HG03432 (cell line): ENCODE measurements around the gene RNF225.
"Not testable (repeated sequence)": the region's sequence is repeated elsewhere in the genome, so short reads cannot be mapped to it uniquely, and the experiment has no call there.

Source experiments
- ATAC-seq: cut with Tn5 transposase; IDR thresholded peaks from one replicate; pipeline ENCODE4 v1.9.1; 2021; ENCODE audit warnings: mild to moderate bottlenecking, moderate library complexity; ENCODE audit not compliant: unreplicated experiment

RNF225 gene

DNA sequence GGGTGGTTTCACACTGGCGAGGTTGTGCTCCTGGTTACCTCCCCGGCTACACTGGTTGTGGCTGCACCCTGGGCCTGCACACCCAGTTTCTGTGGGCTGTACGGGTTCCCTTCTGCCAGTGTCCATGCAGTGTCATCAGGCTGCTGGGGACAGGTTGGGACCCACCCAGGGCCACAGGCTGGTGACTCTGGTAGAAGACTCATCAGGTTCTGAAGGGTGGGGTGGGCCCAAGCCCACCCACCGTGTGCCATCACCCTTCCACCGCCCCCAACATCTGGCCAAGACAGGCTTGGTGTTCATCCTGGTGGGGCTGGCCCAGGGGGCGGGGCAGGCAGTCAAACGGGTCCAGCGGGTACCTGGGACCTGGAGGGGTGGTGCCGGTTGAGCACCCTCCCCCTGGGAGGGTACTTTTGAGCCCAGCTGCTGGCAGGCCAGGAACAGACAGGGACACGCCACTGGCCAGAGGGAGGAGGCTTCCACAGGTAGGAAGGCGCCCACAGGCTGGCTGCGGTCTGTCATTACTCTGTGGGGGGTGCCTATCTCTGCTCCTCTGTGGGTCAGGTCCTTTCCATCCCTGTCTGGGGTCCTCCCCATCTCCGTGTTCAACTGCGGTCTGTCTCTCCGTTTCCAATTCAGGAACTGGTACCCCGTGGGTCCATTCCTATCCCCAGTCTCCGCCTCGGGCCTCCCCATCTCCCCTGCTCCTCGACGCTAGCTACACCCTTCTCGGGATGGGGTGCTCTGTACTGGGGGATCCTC, at the start of gene RNF225:
RNF225 (plus strand) TSS at position 437 of the 759 bp plus-strand sequence. CDS start 434 bp downstream, outside the sequence.
- no peak for ATAC-seq

DNA sequence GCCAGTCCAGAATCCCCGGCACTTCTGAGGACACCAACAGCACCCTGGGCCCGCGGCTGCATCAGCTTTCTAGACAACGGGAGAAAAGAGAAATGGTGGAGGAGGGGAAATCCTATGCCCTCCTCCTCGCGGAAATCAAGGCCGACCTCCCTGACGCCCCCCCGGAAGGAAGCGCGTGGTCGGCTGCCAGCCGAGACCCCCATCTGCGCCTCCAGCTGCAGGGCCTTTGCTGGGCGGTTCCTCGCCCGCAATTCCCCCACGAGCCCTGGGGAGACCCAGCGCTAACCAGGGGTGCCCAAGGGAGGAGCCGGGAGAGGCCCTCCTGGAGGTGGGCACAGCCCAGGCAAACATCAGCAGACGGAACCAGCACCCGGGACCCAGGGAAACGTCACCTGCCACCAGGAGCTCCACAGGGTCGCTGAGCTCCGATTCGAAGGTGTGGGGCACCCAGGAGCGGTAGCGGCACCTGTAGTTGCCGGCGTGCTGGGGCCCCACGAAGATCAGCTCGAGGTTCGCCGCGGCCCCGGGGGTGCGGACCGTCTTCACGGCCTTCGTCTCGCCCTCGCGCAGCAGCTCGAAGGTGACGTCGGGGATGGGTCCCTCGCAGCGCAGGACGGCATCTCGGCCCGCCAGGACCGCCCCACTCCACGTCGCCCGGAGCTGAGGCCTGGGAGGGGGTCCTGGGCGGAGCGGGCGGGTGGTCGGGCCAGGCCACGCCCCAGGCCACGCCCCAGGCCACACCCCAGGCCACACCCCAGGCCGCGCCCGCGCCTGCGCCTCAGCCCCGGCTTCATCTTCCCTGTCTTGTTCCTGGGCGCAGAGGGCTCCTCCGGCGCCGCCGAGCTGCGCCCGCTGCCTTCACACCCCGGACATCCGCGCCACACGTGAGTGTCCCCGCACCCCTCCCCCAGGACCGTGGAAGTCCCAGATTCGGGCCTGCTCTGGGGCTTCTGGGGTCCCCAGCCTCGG, 48.2 kb upstream of the RNF225 start:
- peak; percentile 90 for ATAC-seq

DNA sequence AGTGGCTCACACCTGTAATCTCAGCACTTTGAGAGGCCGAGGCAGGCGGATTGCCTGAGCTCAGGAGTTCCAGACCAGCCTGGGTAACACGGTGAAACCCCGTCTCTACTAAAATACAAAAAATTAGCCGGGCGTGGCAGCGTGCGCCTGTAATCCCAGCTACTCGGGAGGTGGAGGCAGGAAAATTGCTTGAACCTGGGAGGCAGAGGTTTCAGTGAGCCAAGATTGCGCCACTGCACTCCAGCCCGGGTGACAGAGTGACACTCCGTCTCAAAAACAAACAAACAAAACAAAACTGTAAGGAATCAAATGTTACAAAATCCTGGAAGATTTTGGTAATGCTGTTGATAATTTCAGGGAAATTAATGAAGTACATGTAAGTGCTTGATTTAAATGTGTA, 47.4 kb upstream of the RNF225 start:
- not testable (repeated sequence) for ATAC-seq

DNA sequence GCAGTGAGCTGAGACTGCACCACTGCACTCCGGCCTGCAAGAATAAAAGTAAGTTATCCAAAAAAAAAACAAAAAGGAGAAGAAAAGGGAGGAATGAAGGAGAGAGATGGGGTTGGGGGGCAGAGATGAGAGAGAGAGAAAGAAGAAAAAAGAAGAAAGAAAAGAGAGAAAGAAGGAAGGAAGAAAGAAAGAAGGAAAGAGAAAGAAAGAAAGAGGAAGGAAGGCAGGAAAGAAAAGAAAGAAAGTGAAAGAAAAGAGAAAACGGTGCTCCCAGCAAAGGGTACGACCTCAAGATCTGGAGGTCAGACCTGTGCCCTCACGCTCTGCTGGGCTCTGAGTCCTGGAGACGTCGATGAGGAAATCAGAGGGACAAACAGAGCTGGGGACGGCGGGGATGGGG, 45.9 kb upstream of the RNF225 start:
- no peak for ATAC-seq

DNA sequence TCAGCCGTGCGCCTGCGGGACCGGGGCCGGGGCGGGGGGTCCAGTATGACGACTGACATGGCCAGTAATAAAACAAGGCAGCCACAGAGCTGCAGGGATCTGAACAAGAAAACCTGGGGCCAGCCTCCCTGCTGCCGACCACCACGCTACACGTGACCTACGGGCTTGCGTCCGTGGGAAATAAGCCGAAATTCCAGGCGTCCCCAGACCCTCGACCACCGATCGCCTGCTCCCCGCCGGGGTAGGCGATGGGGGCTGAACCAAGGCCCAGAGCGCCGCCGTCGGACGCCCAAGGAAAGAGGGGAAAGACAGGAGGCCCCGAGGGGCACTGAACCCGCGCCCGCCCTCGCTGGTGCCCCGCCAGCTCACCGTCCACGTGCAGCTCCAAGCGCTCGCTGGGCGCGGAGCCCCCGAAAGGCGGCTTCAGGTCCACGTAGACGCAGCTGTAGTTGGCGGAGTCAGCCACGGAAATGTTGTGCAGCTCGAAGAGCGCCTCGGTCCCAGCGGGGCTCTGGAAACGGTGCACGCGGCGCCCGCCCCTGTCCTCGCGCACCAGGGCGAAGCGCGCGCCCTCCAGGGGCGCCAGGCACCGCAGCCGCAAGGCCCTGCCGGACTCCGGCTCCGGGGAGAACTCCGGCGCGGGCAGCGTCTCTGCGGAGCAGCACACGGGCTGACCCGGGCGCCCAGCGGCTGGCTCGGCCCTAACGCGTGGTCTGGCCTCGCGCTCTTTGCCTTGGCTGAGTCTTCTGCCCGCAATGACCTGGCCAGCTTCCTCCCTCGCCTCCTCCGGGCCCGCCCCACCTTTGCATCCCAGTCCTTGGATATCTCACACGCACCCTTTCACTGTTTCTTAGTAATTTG, 45.2 kb upstream of the RNF225 start:
- ATAC-seq: no peak

DNA sequence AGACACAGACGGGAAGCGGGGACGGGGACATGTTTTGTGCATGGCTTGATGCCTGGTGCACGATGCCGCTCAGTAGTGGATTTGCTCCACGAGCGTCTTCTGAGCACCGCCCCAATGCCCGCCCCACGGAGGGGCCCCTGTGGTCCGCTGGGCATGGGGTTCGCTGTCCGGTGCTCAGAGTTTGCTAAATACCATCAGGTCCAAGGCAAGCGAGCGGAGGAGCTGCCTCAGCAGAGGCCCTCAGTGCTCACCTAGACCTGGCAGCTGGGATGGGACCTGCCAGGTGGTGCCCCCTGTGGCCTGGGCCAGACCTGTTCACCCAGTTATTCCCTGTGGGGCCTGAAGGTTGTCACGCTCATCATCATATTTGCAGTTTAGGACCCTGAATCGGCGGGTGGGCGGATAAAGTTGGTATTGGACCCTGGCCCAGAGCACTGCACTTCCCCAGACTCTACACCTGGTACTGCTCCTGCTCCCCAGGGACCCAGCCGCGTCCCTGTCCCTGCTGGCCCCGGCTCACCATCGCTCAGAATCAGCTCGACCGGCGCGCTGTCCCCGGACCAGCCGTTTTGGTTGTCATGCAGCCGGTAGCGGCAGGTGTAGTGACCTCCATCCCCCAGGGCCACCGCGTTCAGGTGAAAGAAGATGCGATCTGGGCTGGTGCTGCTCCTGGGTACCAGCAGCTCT, 44.4 kb upstream of the RNF225 start:
- no peak for ATAC-seq

DNA sequence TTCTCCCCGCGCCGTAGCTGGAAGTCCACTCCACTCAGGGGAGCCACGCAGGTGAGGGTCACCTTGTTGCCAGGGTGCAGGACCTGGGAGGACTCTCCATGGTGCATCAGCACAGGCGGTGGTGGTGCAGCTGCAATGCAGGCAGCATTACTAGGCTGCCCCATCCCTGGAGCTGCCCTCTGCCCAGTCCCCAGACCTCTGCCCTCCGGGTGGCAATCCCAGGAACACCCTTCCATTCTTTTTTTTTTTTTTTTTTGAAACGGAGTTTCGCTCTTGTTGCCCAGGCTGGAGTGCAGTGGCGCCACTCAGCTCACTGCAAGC, 43.9 kb upstream of the RNF225 start:
- no peak for ATAC-seq

DNA sequence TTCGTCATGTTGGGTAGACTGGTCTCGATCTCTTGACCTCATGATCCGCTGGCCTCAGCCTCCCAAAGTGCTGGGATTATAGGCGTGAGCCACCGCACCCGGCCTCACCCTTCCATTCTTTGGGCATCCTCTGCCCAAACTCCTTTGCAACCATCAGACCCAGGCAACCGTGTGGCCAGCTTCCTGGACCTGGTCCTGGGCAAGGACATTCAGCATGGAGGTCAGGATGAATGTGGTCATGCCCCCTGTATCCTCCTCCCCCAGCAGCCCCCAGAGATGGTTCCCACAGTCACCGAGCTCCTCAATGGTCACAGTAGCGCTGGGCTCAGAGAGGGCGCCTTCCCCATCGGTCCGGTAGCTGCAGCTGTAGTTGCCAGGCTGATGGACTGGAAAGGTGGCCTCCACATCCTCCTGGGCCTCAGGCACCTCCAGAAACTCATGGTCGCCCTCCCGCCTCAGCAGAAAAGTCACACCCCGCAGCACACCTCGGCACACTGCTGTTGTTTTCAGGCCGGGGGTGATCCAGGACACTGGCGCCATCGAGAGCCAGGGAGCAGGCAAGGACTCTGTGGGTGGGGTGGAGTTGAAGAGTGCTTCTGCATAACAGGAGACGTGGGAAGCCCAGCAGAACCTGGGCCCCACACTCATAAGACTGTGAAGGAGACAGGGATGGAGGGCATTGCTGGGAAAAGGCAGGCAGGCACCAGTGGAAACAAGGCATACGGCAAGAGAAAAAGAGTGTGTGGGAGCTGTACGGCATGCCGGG, 43.3 kb upstream of the RNF225 start:
- ATAC-seq: no peak

DNA sequence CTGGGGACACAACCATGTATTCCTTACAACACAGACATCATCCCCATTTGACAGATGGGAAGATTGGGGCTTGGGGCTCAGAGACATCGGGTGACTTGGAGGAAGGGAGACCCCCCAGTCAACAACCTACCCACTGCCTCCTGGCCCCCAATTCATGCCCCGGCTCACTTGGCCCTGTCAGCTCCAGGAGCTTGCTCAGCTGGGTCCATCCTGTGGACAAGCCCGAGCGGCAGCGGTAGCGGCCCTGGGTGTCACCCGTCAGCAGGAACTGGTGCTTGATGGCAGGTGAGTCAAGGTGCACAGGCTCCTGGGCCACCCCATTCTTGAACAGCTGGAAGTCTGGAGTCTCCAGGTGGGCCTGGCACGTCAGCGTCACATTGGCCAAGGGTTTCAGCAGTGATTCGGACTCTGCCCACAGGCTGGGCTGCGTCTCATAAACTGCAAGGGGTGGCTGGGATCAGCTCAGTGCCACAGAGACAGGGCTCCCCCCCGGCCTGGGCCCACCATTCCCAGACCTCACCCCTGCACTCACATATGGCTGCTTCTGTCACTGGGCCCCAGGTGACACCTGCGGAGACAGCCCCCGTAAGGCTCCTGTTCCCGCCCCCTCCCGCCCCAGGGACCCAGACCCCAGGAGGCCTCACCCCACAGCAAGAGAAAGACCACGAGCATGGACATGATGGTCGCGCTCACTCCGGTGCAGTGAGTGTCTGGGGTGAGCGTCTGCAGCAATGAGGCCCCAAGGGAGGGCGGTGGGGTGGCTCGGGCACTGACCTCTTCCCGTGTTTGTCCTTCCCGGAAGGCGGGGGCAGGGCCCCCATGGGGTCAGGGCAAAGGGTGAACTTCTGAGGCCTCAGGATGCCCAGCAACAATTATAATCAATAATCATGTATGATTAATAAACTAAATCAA, 42.4 kb upstream of the RNF225 start, which contains the start of gene A1BG:
A1BG (minus strand) TSS at position 733 of the 912 bp plus-strand sequence; CDS start at position 678, 55 bp downstream.
- ATAC-seq: no peak

DNA sequence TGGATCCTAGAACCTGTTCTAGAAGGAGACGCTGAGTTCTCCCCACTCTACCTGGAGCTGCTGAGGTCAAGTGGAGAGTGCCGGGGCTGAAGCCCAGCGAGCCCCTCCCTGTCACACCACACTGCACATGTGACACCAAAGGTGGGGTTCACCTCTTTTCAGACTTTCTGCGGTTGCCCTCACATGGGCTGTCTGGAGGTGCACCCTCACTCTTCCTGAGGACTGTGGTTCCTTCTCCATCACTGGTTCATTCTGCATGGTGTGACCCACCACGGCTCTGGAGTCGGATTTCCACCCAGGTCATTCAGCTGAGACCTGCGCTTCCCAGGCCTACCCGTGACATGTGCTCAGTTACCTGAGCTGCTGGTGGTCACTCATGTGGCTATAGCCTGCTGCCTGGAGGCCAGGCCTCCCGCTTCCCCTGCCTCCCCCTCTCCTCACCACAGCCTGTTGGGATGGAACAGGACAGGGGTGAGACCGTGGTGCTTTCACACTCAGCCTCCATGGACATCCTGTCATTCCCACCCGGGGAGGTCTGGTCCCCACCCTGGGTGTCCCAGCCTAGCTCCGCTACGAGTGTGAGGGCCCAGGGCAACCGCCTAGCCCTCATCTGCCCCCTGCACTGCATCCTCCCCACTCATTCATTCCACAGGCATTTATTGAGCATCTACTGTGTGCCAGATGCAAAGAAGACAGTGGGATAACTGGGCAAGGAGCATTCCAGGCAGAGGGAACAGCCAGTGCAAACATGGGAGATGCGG, 41.6 kb upstream of the RNF225 start:
- no peak for ATAC-seq

DNA sequence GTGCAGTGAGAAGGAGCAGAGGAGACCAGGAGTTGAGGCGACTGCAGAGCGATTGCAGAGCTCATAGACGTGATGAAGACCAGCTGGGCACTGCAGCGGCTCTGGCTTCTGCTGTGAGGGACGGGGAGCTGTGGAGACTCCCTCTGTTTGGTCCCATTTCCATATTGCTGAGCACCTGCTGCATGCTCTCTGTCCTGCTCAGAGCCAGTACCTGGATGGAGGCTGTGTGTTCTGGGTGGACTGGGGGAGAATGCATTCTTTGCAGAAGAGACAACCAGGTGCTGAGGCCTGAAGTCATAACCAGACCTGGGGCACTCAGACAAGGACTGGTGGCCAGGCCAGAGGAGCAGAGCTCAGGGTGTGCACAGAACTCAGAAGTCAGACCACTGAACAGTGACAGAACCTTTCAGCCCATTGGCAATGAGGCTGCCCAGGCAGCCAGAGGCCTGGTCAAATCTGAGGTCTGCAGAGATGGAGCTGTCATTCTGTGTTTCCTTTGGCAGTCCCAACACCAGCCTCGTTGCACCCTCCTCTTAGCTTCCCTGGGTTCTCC, 40.9 kb upstream of the RNF225 start:
- no peak for ATAC-seq

DNA sequence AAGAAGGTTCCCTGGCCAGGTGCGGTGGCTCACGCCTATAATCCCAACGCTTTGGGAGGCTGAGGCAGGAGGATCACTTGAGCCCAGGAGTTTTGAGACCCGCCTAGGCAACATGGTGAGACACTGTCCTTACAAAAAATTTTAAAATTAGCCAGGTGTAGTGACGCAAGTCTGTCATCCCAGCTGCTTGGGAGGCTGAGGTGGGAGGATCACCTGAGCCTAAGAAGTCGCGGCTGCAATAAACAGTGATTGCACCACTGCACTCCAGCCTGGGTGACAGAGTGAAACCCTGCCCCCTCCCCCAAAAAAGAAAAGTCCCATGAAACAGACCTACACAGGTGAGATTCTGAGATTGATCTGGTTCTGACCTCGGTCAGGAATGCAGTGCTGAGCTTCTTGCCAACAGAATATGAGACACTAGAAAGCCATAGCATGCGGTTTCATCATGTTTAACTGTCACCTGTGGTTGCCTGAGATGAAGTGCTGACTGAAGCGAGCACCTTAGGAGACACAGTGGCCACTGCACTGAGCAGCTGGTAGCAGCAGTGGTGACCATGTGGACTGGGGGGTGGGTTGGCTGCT, 40.1 kb upstream of the RNF225 start:
- no peak for ATAC-seq

DNA sequence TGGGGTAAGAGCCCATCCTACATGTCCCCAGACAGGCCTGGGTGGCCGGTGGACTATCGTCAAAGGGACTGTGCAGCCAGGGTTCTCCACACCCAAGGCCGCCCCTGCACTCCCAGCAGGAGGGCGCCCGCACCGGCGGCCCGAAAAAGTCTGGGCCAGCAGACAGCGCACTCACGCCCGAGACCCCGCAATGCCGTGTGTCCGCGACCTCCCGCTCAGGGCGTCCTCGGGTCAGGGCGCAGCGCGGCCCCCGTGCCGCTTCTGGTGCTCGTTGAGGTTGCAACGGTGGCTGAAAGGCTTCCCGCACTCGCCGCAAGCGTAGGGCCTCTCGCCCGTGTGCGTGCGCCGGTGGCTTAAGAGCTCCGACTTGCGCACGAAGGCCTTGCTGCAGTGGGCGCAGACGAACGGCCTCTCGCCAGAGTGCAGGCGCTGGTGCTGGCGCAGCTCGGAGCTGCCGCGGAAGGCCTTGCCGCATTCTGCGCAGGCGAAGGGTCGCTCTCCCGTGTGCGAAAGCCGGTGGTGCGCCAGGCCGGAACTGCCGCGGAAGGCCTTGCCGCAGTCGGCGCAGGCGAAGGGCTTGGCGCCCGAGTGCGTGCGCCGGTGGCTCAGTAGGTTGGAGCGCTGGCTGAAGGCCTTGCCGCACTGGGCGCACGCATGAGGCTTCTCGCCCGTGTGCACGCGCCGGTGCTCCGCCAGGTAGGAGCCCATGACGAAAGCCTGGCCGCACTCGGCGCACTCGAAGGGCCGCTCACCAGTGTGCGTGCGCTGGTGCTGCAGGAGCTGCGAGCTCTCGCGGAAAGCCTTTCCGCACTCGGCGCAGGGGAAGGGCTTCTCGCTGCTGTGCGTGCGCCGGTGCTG, 39.3 kb upstream of the RNF225 start:
- ATAC-seq: no peak

DNA sequence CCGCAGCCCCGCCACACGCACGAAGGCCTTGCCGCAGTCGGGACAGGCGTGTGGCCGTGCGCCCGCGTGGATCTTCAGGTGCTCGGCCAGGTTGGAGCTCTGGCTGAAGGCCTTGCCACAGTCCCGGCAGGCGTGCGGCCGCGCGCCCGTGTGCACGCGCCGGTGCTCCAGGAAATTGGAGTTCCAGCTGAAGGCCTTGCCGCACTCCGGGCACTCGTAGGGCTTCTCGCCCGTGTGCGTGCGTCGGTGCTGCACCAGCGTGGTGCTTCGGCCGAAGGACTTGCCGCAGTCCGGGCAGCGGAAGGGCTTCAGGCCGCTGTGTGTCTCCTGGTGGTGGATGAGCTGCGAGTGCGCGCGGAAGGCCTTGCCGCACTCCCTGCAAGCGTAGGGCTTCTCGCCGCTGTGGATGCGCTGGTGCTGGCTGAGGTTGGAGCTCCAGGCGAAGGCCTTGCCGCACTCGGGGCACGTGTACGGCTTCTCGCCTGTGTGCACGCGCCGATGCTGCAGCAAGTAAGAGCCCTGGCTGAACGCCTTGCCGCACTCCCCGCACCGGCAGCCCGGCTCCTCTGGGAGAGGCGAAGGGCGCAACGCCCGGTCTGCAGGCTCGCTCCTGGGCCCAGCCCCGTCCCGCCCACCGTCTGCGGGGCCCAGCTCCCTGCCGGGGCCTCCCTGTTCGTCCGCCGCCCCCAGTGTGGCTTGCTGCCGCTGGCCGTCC, 38.5 kb upstream of the RNF225 start:
- ATAC-seq: no peak

DNA sequence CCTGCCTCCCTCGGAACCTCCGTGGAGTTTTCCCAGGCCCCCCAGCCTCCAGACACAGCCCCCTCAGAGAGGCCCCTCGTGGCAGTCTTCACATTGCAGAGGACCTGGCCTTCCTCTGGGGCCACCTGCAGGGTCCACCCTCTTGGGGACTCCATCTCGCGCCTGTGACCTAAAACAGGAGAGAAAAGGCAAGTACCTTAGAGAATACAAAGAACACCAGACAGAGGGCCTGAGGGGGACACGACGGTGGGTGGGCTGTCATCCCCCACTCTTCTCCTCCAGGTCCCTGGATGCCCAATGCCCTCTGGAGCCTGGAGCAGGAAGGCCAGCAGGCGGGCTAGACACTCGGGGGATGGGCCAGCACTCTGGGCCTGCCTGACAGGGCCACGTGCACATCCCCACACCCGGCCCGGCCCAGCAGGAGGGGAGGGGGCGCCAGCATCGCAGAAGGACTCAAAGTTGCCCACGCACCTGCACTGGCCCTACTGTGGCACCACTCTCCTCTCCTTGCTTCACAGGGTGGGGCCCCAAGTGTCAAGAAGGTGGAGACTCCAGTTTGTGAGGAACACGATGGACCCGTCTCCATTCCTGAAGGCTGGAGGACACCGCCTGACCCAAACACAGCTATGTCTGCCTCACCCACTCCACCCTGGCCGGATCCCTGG, 37.8 kb upstream of the RNF225 start:
- ATAC-seq: no peak
